ACHN (cell line): ENCODE measurements around the gene SLC24A1.

ENCODE experiments used
- DNase-seq: peaks from one replicate; pipeline ENCODE4 v3.0.0-alpha.2; 2015
- in situ Hi-C: cut with HindIII; loops from 2 replicates; pipeline ENCODE4 v1.10.0; 2017; ENCODE audit warnings: low sequenced_read_pairs, low pct_ligation_motif_present, low pct_unique_long_range_greater_than_20kb

The SLC24A1 gene

GRCh38 chr15:65644282-65644681 is 22.5 kb downstream of the SLC24A1 start:
- in situ Hi-C loops, result loop anchor here (25.0 kb wide), 1 partner anchor 218 kb away; the partner anchor contains the start of gene RAB11A

GRCh38 chr15:65645392-65645791 is 23.7 kb downstream of the SLC24A1 start:
- DNase-seq, result no peak
- in situ Hi-C loops, result loop anchor here (25.0 kb wide), 1 partner anchor 217 kb away; the partner anchor contains the start of gene RAB11A

More at GRCh38 chr15:65644282-65644681, 22.5 kb downstream of the SLC24A1 start:
- no peak for DNase-seq

- no peak for DNase-seq
- in situ Hi-C loops, result loop anchor here (25.0 kb wide), 1 partner anchor 216 kb away; the partner anchor contains the start of gene RAB11A
These were observed 24.7 kb downstream of the SLC24A1 start for GRCh38 chr15:65646486-65646885.

- in situ Hi-C loops, result no loop called here
- no peak for DNase-seq
These were observed 28.7 kb downstream of the SLC24A1 start for GRCh38 chr15:65650312-65651041.

- DNase-seq, result no peak
- in situ Hi-C loops, result no loop called here
These were observed 29.2 kb downstream of the SLC24A1 start for GRCh38 chr15:65651042-65651322.

GRCh38 chr15:65651831-65652749 is 30.4 kb downstream of the SLC24A1 start:
- DNase-seq, result no peak
- in situ Hi-C loops, result no loop called here

- in situ Hi-C loops, result no loop called here
- peak; percentile 10 for DNase-seq
These were observed 31.6 kb downstream of the SLC24A1 start for GRCh38 chr15:65653341-65653740.

- in situ Hi-C loops, result no loop called here
- DNase-seq, result no peak
These were observed 32.2 kb downstream of the SLC24A1 start for GRCh38 chr15:65653801-65654521.

- DNase-seq, result no peak
- in situ Hi-C loops, result no loop called here
These were observed 33.3 kb downstream of the SLC24A1 start for GRCh38 chr15:65655026-65655425.

GRCh38 chr15:65655457-65655856 is 33.7 kb downstream of the SLC24A1 start:
- in situ Hi-C loops, result no loop called here
- no peak for DNase-seq

GRCh38 chr15:65659502-65660052 is 37.8 kb downstream of the SLC24A1 start:
- in situ Hi-C loops, result no loop called here
- DNase-seq, result no peak

- in situ Hi-C loops, result no loop called here
- DNase-seq, result no peak
These were observed 39.2 kb downstream of the SLC24A1 start for GRCh38 chr15:65660927-65661326.

GRCh38 chr15:65663521-65663920 is 41.8 kb downstream of the SLC24A1 start:
- no peak for DNase-seq

GRCh38 chr15:65666257-65666656 is 44.5 kb downstream of the SLC24A1 start:
- peak; percentile 63 for DNase-seq
- in situ Hi-C loops, result no loop called here

More at GRCh38 chr15:65663521-65663920, 41.8 kb downstream of the SLC24A1 start:
- in situ Hi-C loops, result no loop called here

GRCh38 chr15:65675551-65675950 is 53.8 kb downstream of the SLC24A1 start:
- DNase-seq, result no peak
- in situ Hi-C loops, result no loop called here

- no peak for DNase-seq
- in situ Hi-C loops, result no loop called here
These were observed 54.4 kb downstream of the SLC24A1 start for GRCh38 chr15:65676123-65676522.

- no peak for DNase-seq
- in situ Hi-C loops, result no loop called here
These were observed 58.8 kb downstream of the SLC24A1 start for GRCh38 chr15:65680544-65680943.

- DNase-seq, result no peak
- in situ Hi-C loops, result no loop called here
These were observed 60.7 kb downstream of the SLC24A1 start for GRCh38 chr15:65682404-65682911.
